HG03108 (cell line): Measurements from ENCODE around the gene OR2Z1.

ENCODE experiments used
- ATAC-seq: cut with Tn5 transposase; IDR thresholded peaks from one replicate; pipeline ENCODE4 v1.9.1; 2021; ENCODE audit warnings: moderate library complexity; ENCODE audit not compliant: unreplicated experiment

OR2Z1 gene, protein sequence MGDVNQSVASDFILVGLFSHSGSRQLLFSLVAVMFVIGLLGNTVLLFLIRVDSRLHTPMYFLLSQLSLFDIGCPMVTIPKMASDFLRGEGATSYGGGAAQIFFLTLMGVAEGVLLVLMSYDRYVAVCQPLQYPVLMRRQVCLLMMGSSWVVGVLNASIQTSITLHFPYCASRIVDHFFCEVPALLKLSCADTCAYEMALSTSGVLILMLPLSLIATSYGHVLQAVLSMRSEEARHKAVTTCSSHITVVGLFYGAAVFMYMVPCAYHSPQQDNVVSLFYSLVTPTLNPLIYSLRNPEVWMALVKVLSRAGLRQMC

DNA sequence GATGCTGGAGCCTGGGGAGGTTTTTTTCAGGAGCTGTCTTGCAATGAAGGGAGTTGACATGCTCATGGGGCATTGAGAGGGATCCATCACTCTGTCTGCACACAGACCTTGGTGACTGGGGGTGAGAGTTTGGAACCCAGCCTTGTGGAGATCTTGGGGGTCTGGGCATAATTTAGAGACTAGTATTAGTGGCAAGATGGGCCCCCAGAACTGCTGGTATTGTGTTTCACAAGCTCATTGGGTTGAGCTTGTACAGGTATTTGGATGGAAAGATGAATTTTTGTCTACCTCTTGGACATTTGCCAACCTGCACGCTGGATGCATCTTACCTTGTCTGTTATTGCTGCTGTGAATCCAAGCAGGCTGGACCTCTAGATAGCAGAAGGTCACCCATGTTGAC is at the start of gene OR2Z1:
Gene OR2Z1, plus strand, starts transcription at position 301 of the 400 bp plus-strand sequence. CDS start 9,395 bp downstream, outside the sequence.
- no peak for ATAC-seq

DNA sequence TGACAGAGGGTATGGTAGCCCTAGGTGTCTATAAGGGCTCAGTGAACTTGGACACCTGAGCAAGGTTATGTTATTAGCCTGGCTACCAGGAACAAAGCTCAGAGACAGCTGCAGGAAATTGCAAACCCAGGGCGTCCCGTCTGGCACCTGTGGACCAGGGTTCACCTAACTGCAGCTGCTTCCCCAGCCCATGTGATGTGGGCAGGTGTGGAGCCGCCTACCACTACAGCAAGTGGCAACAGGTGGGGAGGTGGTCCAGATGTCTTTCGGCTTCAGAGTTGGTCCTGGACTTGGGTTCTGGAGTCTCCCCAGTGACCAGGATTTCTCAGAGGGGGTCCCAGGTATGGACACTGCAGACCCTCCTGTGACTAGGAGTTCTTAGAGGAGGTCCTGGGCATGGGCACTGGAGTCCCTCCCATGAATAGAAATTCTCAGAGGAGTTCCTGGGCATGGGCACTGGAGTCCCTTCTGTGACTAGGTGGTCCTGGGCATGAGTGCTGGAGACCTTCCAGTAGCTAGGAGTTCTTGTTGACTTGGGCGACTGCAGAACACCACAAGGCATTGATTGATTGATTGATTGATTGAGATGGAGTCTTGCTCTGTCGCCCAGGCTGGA is 48.0 kb upstream of the OR2Z1 start:
- ATAC-seq: no peak

DNA sequence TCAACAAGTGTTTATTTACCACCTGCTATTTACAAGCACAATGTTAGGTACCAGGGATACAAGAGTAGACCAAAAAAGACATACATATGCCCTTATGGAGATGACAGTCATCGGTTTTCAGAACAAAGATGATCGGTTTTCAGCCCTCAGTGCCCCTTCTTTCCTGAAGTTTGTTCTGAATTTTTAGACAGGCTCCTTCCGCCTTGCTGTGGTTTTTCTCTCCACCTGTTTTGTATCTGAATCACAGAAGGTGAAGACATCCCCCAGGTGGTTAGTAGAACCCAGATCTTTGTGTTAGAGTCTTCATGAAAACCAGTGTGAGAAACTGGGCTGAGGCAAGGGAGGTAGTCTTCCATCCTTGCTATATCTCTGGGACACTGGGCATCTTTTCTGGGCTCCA is 46.4 kb upstream of the OR2Z1 start:
- ATAC-seq: no peak

DNA sequence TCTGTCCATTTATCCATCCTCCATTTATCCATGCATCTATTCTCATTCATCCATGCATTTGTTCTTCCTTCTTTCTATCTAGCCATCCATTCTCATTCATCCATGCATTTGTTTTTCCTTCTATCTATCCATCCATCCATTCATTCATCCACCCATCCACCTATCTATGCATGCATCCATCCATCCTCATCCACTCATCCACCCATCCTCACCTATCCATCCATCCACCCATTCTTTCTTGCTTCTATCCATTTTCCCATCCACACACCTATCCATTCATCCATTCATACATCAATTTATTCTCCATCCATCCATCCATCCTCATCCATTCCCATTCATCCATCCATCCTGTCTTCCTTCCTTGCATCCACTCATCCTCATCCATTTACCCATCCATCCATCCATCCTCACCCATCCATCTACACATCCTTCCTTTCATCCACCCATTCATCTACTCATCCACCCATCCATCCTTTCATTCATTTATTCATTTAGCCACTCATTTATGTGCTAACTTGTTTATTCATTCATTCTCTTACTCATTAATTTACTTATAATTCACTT is 43.1 kb upstream of the OR2Z1 start:
- ATAC-seq: no peak

DNA sequence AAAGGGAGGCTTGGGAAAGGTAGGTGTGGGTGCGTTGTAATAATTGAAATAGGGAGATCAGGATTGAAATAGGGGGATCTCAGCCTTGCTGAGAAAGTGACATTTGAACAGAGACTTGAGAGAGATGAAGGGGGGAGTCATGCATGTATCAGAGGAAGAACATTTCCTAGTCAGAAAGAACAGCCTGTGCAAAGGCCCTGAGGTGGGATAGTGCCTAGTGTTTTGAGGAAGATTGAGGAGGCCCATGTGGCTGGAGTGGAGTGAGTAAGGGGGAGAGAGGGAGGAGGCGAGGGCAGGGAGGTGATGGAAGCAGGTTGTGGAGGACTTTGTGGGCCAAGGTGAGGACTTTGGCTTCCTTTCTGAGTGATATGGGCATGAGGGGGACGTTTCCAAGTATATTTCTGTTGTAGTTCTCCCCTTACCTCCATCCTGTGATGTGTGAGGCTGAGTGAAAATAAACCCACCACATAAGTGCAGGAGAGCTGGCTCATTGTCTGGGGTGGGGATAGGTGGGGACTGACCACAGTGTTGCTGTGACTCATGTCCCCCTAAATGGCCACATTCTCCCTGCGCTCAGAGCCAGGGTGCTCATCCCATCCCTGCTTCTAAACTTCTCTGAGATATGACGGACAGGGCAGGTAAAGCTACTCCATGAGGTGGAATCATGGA is 40.6 kb upstream of the OR2Z1 start:
- no peak for ATAC-seq

DNA sequence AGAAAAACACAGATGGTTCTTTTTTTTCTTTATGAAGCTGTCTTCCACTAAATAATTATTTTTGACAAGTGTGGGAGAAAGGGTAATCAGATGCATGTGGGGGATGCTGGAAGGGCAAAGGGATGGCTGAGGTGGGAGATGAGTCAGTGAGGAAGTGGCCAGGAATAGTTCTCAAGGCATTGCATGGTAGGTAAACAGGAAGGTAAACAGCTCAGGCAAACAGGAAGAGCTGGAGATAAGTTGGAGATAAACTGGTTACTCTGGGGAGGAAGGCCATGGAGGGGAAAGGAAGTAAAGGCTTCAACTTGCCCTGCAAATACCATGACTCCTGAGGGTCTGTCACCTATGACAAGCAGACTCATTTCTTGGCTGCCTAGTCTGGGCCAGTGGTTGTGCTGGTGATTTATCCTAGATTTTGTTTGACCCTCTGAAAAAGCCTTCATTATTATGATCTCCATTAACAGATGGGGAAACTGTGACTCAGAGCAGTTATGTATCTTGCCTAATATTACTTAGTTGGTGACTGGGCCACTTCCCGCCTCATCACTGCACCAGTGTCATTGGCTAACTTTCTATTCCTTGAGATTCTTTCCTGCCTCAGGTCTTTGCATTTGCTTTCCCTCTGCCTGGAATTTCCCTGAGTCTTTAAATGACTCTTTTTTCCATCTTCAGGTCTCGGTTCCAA is 39.9 kb upstream of the OR2Z1 start:
- no peak for ATAC-seq

DNA sequence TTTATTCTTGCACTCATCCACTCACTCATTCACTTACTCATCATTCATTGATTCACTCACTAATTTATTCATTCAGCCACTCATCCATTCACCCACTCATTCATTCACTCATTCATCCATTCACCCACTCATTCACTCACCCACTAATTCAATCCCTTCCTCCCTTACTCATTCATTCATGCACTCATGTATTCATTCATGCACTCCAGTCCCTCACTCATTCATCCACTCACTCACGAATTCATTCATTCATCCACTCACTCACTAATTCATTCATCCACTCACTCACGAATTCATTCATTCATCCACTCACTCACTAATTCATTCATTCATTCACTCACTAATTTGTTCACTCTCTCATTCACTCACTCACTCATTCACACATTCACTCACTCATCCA is 39.0 kb upstream of the OR2Z1 start:
- no peak for ATAC-seq

DNA sequence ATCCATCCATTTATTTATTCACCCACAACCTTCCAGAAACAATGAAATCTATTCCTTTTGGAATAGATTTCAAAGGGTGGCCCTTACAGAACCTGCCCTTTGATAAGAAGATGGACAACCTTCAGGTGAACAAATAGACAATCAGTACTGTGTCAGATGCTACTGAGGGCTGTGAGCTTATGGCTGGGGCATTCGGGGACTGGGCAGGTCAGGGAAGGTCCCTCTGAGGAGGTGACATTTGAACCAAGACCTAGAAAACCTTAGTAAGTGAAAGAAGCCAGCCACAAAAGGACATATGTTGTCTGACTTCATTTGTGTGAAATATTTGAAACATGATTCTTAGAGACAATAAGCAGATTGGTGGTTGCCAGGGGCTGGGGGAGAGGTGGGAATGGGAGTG is 38.5 kb upstream of the OR2Z1 start:
- ATAC-seq: no peak

DNA sequence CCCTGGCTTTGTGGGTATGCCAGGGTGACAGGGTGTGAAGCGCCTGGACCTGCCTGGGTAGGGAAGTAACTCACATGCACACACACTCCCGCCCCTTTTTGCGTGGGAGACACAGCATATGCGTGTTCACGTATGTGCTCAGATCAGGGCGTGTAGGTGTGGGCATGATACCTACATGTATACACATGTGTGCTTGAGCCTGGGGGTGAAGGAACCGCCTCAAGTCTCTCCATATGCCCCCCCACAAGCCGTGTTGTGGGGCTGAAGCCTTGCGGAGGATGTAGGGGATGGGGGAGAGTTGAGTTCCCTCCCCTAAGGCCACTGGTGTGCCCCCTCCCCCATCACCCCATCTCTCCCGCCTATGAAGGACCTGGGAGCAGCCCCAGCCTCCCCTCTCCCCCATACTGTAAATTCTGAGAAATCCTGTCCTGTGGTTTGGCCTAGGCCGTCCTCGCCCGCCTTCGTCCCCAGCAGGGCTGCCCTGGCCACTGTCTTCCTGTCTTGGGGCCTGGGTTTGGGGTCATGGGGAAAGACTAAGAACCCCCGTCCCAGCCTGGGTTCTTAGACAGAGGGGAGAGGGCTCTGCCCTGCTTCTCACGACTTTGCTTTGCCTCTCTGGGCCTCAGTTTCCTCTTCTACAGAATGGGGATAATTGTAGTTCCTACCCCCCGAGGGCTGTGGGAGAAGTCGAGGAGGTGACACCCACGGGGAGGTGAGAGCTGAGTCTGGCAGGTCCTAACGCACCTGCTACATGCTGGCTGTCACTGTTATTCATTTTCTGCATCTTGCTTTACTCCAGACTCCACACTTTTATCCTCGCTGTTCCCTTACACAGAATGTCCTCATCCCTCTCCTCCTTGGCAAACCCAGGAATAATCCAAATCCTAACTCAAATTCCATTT is 37.2 kb upstream of the OR2Z1 start:
- no peak for ATAC-seq

DNA sequence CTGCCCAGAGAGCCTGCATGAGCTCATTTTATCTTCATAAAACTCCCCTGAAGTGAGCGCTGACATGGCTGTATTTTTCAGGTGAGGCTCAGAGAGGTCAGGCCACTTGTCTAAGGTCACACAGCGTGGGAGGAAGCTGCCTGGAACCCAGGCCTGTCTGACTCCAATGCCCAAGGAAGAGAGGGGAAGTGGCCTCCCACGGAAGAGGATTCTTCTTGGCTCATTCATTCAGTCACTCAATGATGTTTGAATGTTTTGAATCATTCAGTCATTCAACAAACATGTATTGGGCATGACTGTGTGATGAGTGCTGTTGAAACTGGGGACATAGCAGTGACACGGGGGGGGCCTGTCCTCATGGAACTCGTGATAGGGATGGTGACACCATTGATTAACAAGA is 34.9 kb upstream of the OR2Z1 start:
- ATAC-seq: no peak

DNA sequence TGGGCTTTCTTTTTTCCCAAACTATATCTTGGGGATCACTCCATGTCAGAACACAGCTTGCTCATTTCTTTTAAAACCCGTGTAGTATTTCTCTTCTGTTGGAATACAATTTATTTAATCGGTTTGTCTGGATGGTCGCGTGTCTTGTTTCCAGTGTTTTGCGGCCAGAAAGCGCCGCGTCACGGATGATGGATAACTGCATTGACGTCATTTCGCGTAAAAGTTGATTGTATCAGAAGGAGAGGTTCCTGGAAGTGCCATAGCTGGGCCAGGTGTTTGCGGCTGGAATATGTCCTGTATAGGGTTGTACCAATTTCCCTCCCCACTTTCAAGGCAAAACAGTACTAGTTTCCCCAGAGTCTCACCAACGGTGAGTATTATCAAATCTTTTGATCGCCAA is 32.5 kb upstream of the OR2Z1 start:
- ATAC-seq: no peak

DNA sequence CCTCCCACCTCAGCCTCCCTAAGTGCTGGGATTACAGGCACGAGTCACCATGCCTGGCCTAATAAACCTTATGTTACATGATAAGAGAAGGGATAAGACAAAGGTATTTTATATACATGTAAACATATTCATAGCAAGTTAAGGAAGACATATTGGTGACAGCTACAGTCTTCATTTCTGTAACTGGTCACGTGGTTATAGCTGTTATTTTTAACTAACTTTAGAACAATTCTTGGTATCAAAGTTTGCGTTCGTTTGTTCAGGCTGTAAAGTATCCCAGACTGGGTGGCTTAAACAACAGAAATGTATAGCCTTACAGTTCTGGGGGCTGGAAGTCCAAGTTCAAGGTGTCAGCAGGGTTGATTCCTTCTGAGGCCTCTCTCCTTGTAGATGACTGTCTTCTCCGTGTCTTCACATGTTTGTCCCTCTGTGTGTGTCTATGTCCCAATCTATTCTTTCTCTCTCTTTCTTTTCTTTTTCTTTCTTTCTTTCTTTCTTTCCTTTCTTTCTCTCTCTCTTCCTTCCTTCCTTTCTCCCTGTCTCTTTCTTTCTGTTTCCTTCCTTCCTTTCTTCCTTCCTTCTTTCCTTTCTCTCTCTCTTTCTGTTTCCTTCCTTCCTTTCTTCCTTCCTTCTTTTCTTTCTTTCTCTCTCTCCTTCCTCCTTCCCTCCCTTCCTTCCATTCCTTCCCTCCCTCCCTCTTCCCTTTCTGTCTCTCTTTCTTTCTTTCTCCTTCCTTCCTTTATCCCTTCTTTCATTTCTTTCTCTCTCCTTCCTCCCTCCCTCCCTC is 30.5 kb upstream of the OR2Z1 start:
- ATAC-seq: no peak

DNA sequence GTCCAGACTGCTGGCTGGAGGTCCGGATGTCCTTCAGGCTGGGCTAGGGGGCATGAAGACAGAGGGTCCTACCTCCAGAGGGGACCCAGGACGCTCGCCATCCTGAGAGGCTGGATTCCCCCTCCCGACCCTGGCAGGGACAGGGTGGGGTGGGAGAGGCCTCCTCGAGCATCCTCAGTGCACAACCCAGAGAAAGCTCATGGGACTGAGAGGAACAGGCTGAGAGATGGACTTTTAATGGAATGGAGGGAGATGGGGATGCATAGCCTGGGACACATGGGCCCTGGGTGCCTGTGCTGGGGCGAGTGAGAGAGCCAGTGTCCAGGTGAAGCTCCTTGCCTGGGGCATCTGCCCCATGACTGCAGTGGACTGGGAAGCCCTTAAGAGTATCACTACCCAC is 25.9 kb upstream of the OR2Z1 start:
- no peak for ATAC-seq

DNA sequence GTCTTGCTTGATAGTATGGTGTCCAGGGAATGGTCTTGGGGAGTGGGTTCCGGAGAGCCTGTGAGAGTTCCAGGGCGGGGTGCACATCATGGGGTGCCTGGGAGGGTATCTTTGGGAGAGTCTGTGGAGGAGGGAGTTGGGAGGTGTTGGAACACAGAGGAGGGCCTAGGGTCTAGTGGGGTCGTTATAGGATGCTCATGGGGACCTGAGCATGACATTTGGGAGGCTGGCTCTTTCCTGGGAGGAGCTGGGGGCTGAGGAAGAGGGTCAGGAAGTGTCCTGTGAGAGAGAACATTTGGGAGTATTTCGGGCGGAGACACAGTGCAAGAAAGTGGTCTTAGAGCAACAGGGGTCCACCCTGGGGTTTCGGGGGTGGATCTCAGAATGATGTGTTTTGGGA is 25.5 kb upstream of the OR2Z1 start:
- no peak for ATAC-seq

DNA sequence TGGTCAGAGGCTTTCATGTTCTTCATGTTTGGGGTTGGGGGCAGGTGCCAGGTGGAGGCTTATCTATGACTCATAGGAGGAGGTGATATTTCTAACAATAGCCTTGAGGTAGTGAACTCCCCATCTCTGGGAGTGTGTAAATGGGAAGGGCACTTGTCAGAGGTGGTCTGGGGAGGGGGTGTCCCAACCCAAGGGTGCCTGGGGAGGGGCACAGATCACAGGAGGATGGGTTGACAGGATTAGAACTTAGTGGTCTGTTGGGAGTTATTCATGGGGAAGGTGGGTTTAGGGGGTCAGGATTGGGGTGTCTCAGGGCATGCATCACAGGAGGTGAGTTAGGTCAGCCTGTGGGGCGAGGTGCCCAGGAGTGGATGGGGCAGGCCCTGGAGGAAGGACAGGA is 24.4 kb upstream of the OR2Z1 start:
- no peak for ATAC-seq

DNA sequence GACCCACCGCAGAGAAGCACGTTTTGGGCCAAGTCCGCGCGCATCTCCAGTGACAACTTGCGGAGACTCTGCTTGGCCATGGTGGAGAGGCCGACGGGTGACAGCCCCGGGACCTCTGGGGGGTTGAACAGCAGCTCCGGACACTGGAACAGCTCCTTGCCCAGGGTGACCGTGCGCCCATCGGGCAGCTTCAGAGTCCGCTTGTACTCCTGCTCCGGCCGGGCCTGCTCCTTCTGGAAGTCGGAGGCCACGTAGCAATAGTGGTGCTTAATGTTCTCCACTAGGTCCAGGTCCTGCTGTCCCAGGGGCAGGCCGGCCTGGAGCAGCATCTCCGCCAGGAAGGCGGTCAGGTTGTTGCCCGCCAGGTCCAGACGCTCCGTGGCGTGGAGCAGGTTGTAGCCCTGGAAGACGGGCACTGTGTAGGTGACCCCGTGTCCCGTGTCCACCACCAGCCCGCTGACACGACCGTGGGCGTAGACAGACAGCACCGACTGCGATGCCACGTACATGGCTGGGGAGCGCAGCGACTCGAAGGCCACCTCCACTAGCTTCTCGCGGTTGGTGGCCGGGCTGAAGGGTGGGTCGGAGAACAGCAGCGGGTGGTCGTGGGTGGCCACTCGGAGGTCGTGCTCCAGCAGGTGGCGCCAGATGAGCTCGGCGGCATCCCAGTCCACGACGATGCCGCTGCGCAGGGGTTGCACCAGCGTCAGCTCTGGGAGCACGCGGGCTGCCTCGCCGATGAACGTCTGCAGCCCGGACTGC is 23.6 kb upstream of the OR2Z1 start:
- no peak for ATAC-seq

DNA sequence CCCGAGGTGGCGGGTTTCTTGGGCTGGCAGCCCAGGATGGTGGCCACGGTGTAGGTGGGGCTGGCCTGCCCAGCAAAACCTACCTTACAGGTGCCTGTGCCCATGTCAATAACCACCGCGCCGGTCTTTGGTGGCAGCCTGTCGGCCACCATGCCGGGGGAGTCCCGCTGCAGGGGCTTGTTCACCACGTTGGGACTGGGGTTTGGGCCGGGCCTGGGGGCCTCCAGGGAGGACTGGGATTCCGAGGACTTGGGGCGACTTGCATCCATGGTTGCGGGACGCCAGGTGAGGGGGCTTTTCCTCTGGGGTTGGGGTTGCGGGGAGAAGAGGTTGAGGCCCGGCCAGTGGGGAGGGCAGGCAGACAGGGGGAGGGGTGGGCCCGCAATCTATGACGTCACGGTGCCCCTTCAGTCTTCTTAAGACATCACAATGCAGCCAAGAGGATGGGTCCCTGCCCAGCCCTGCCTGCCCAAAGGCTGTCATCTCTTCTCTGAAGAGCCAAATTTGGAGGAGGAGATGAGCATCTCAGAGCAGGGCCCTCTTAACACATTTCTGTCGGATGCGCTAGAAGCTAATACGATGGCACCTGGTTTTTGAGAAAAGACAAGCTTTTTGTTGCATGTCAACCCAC is 22.9 kb upstream of the OR2Z1 start, which contains the start of gene ACTL9:
Gene ACTL9, minus strand, starts transcription at position 363 of the 631 bp plus-strand sequence. Its CDS starts 94 bp downstream, at position 269.
- ATAC-seq: no peak

DNA sequence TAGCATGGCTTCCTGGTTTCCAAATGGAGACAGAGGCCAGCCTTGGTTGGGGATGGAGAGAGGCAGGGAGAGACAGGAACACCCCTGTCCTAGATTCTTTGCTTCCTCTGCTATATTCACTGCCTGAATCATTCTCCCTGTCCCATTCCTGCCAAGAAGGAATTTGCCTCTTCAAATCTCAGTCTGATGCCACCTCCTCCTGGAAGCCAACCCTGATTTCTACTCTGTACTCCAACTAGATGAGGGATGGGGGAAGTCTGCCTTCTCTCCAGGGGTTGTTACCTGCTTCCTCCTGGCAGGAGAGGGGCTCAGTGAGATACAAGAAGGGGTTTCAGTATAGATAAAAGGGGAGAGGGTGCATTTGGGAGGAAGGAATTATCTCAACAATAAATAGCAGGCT is 21.5 kb upstream of the OR2Z1 start:
- no peak for ATAC-seq
